HCT116 (cell line): ENCODE measurements around the gene MEIS2. TPM values are rescaled to one million over a fixed set of nuclear protein-coding genes. Genes with fewer than 3 reads are reported as not detected.

Experiments used
- ATAC-seq: fragments of 200-7000 bp; cut with Tn5 transposase; 2 replicates; pipeline ENCODE4 v1.9.1; 2020; ENCODE audit warnings: mild to moderate bottlenecking, moderate library complexity
- BruUV-seq: library from RNA; stranded (reverse); fragments of 400-500 nt; replicated peaks from 2 replicates; lab custom pipeline; 2021; lab: Mats Ljungman, UMichigan
- CTCF ChIA-PET: fragments of 300-600 bp; sonication (Branson Sonifier 250); formaldehyde crosslinking; loops from one replicate; lab custom pipeline; 2021; ENCODE audit warnings: antibody characterized with exemption; lab: Charles Lee
- POLR2A ChIA-PET: fragments of 300-600, 350-600 bp; sonication (Branson Sonifier 250); formaldehyde crosslinking; loops from one replicate; lab custom pipeline; 2021; ENCODE audit warnings: antibody characterized with exemption; lab: Charles Lee
- RAD21 ChIA-PET, 2 experiments: fragments of 300-600 bp; sonication (Branson Sonifier 250); formaldehyde crosslinking; loops; one replicate each; lab custom pipeline; 2023; ENCODE audit warnings: low total read pairs in 2 of 2; ENCODE audit not compliant: uncharacterized antibody in 2 of 2, unreplicated experiment in 2 of 2, low non-redundant PET in 1 of 2; lab: Charles Lee
- DNase-seq: peaks from one replicate; pipeline ENCODE4 v3.0.0-alpha.2; 2010; ENCODE audit warnings: low read depth, low spot score
- H2AFZ ChIP-seq: fragments of 200-600 bp; shearing (Covaris generic), sonication (generic); 2 replicates; pipeline ENCODE4 v1.6.1; 2017; ENCODE audit warnings: low read depth, mixed run types, mixed read lengths, antibody characterized with exemption, low read length; ENCODE audit not compliant: poor library complexity, severe bottlenecking
- H3K27ac ChIP-seq: 2 replicates; pipeline ENCODE4 v1.5.1; 2012; ENCODE audit warnings: low read depth, low read length
- H3K27me3 ChIP-seq: fragments of 200-600 bp; sonication (generic); 2 replicates; pipeline ENCODE4 v1.6.1; 2016; ENCODE audit warnings: mixed run types, low read length, mixed read lengths; ENCODE audit not compliant: insufficient read depth
- H3K36me3 ChIP-seq, 2 experiments: fragments of 200-500 bp in 1 of 2; fragments of 200-600 bp in 1 of 2; sonication (Bioruptor generic) in 1 of 2; sonication (generic) in 1 of 2; 2 replicates each; pipeline versions ENCODE4 v1.5.1 to v1.6.1; 2014 to 2016; ENCODE audit warnings: low read length in 2 of 2, inconsistent platforms in 1 of 2, mixed read lengths in 1 of 2, mixed run types in 1 of 2; ENCODE audit not compliant: insufficient read depth in 2 of 2, control insufficient read depth in 1 of 2
- H3K4me1 ChIP-seq, 2 experiments: fragments of 200-600 bp in 1 of 2; sonication (generic) in 1 of 2; 2 replicates each; pipeline versions ENCODE4 v1.5.1 to v1.6.1; 2012 to 2017; ENCODE audit warnings: low read length in 2 of 2, inconsistent platforms in 1 of 2, mild to moderate bottlenecking in 1 of 2, mixed read lengths in 1 of 2, mixed run types in 1 of 2, moderate library complexity in 1 of 2; ENCODE audit not compliant: insufficient read depth in 2 of 2, control insufficient read depth in 1 of 2
- H3K4me2 ChIP-seq: fragments of 200-600 bp; sonication (generic); 2 replicates; pipeline ENCODE4 v1.6.1; 2017; ENCODE audit warnings: mixed run types, low read length, mixed read lengths
- H3K4me3 ChIP-seq, 2 experiments: fragments of 200-600 bp in 1 of 2; sonication (generic) in 1 of 2; replicated peaks in 1 of 2; 2 replicates each; pipeline ENCODE4 v1.5.1; 2011 to 2016; ENCODE audit warnings: low read length in 2 of 2, control low read depth in 1 of 2, low read depth in 1 of 2, mild to moderate bottlenecking in 1 of 2, mixed read lengths in 1 of 2, mixed run types in 1 of 2
- H3K79me2 ChIP-seq: fragments of 200-600 bp; sonication (generic); 2 replicates; pipeline ENCODE4 v1.6.1; 2017; ENCODE audit warnings: mild to moderate bottlenecking, mixed run types, low read length, moderate library complexity, mixed read lengths; ENCODE audit not compliant: insufficient read depth
- H3K9ac ChIP-seq: fragments of 200-600 bp; sonication (generic); 2 replicates; pipeline ENCODE4 v1.6.1; 2016; ENCODE audit warnings: low read length, mixed read lengths
- H3K9me2 ChIP-seq: fragments of 200-600 bp; sonication (generic), shearing (Covaris generic); 2 replicates; pipeline ENCODE4 v1.6.1; 2017; ENCODE audit warnings: mixed run types, mild to moderate bottlenecking, moderate library complexity; ENCODE audit not compliant: insufficient read depth
- H3K9me3 ChIP-seq, 2 experiments: fragments of 200-500 bp in 1 of 2; fragments of 200-600 bp in 1 of 2; sonication (Bioruptor generic) in 1 of 2; sonication (generic) in 1 of 2; 2 replicates each; pipeline ENCODE4 v1.6.1; 2014 to 2017; ENCODE audit warnings: low read length in 2 of 2, mixed read lengths in 2 of 2, inconsistent platforms in 1 of 2, low read depth in 1 of 2, mild to moderate bottlenecking in 1 of 2, mixed run types in 1 of 2, moderate library complexity in 1 of 2; ENCODE audit not compliant: control insufficient read depth in 1 of 2, insufficient read depth in 1 of 2
- H4K20me1 ChIP-seq: fragments of 200-600 bp; sonication (generic), shearing (Covaris generic); 2 replicates; pipeline ENCODE4 v1.6.1; 2017; ENCODE audit warnings: mixed run types, mild to moderate bottlenecking, moderate library complexity; ENCODE audit not compliant: insufficient read depth
- EZH2 ChIP-seq: fragments of 200-600 bp; sonication (generic); IDR thresholded peaks from 2 replicates; pipeline ENCODE4 v1.6.1; 2017; ENCODE audit warnings: antibody characterized with exemption, mixed run types
- EZH2phosphoT487 ChIP-seq: fragments of 200-600 bp; IDR thresholded peaks from 2 replicates; pipeline ENCODE4 v1.6.1; 2018; ENCODE audit warnings: antibody characterized with exemption, borderline replicate concordance
- POLR2AphosphoS5 ChIP-seq: IDR thresholded peaks from 2 replicates; pipeline ENCODE4 v1.6.1; 2011; ENCODE audit warnings: mild to moderate bottlenecking, low read depth, low read length, moderate library complexity
- REST ChIP-seq: IDR thresholded peaks from 2 replicates; pipeline ENCODE4 v1.6.1; 2012; ENCODE audit warnings: low read depth
- TCF7L2 ChIP-seq: IDR thresholded peaks from 2 replicates; pipeline ENCODE4 v1.7.0; 2011; ENCODE audit warnings: borderline replicate concordance, inconsistent platforms; ENCODE audit not compliant: insufficient read depth, insufficient read length; ENCODE audit errors: extremely low read depth
- intact Hi-C: fragments of 100-400 bp; cut with micrococcal nuclease; formaldehyde crosslinking; loops from 2 replicates; pipeline ENCODE4 v1.10.0; 2022
- total RNA-seq: library from RNA; stranded (reverse); gene quantifications from one replicate; pipeline ENCODE4 v1.2.1, GENCODE V29; 2021; ENCODE audit not compliant: unreplicated experiment

The MEIS2 gene
- total RNA-seq, 1 experiment from 2014 or later: 11.5 TPM

GRCh38 chr15:36960947-36961227, 139.5 kb downstream of the MEIS2 start:
- intact Hi-C loops: no loop called here
- H3K4me1 ChIP-seq: no peaks in the 10 kb centered on the region
- H3K4me3 ChIP-seq: no peak overlapping the region
- H3K27me3 ChIP-seq: no peaks in the 10 kb centered on the region
- no peak for ATAC-seq
- H3K79me2 ChIP-seq: no peaks in the 10 kb centered on the region
- H3K9me3 ChIP-seq: no peaks in the 10 kb centered on the region
- no TSS peak for BruUV-seq
- DNase-seq: no peak
- TF ChIP-seq POLR2AphosphoS5: no peak
- no peak for TF ChIP-seq TCF7L2
- TF ChIP-seq REST: no peak
- no peak for TF ChIP-seq EZH2
- no peak for TF ChIP-seq EZH2phosphoT487
- no peaks in the 10 kb centered on the region for H3K9me2 ChIP-seq
- CTCF ChIA-PET: no interaction called here
- H2AFZ ChIP-seq: no peak overlapping the region
- H4K20me1 ChIP-seq: no peaks in the 10 kb centered on the region
- H3K9ac ChIP-seq: no peak overlapping the region
- RAD21 ChIA-PET: no interaction called here
- no peaks in the 10 kb centered on the region for H3K36me3 ChIP-seq
- H3K27ac ChIP-seq: no peak overlapping the region
- no peak overlapping the region for H3K4me2 ChIP-seq
- POLR2A ChIA-PET: no interaction called here
